GM12878 (cell line): ENCODE data around the gene CEP89. TPM values are rescaled to one million over a fixed set of nuclear protein-coding genes. Genes with fewer than 3 reads are reported as not detected.

Source experiments
- ASH2L ChIP-seq: fragments of 300-600, 200-600 bp; sonication (generic); IDR thresholded peaks from 2 replicates; pipeline ENCODE4 v1.6.1; 2017; ENCODE audit warnings: low read depth, mild to moderate bottlenecking, borderline replicate concordance
- ATF3 ChIP-seq: IDR thresholded peaks from 2 replicates; pipeline ENCODE4 v1.6.1; 2011; ENCODE audit warnings: low read depth, mild to moderate bottlenecking, low read length, moderate library complexity, borderline replicate concordance; ENCODE audit errors: extremely low read depth
- BHLHE40 ChIP-seq, 2 experiments: fragments of 450-650 bp in 1 of 2; IDR thresholded peaks; 2 replicates each; pipeline ENCODE4 v1.6.1; 2011 to 2017; ENCODE audit warnings: low read depth in 2 of 2, borderline replicate concordance in 1 of 2, improper control_type of control experiment in 1 of 2, low read length in 1 of 2, mild to moderate bottlenecking in 1 of 2
- CEBPB ChIP-seq, 2 experiments: fragments of 150-350 bp in 1 of 2; IDR thresholded peaks; 2 replicates each; pipeline ENCODE4 v1.6.1; 2012 to 2014; ENCODE audit warnings: low read depth in 2 of 2, low read length in 2 of 2, borderline replicate concordance in 1 of 2, inconsistent platforms in 1 of 2
- CREM ChIP-seq: IDR thresholded peaks from 2 replicates; pipeline ENCODE4 v1.6.1; 2014; ENCODE audit warnings: antibody characterized with exemption, low read depth
- EP300 ChIP-seq, 2 experiments: fragments of 150-350 bp in 1 of 2; IDR thresholded peaks; 2 replicates each; pipeline ENCODE4 v1.6.1; 2011 to 2012; ENCODE audit warnings: low read depth in 2 of 2, low read length in 2 of 2, borderline replicate concordance in 1 of 2, improper control_type of control experiment in 1 of 2, inconsistent platforms in 1 of 2; ENCODE audit not compliant: control insufficient read depth in 1 of 2
- FOXK2 ChIP-seq: fragments of 450-650 bp; IDR thresholded peaks from 2 replicates; pipeline ENCODE4 v1.6.1; 2017; ENCODE audit warnings: mild to moderate bottlenecking, moderate library complexity
- HDGF ChIP-seq: fragments of 450-650 bp; IDR thresholded peaks from 2 replicates; pipeline ENCODE4 v1.6.1; 2016; ENCODE audit warnings: antibody characterized with exemption
- MAX ChIP-seq: IDR thresholded peaks from 2 replicates; pipeline ENCODE4 v1.6.1; 2012; ENCODE audit warnings: low read depth, low read length, improper control_type of control experiment
- MXI1 ChIP-seq: fragments of 150-350 bp; IDR thresholded peaks from 2 replicates; pipeline ENCODE4 v1.6.1; 2011; ENCODE audit warnings: low read depth, mild to moderate bottlenecking, inconsistent platforms, low read length, improper control_type of control experiment
- RELA ChIP-seq: fragments of 450-650 bp; IDR thresholded peaks from 2 replicates; pipeline ENCODE4 v1.8.0; 2014; ENCODE audit warnings: borderline replicate concordance; ENCODE audit not compliant: partially characterized antibody
- REST ChIP-seq: IDR thresholded peaks from 2 replicates; pipeline ENCODE4 v1.6.1; 2012; ENCODE audit warnings: mild to moderate bottlenecking, low read depth, low read length
- RFX5 ChIP-seq: IDR thresholded peaks from 2 replicates; pipeline ENCODE4 v1.6.1; 2011; ENCODE audit warnings: low read depth, low read length, improper control_type of control experiment
- SIX5 ChIP-seq: IDR thresholded peaks from 2 replicates; pipeline ENCODE4 v1.6.1; 2011; ENCODE audit warnings: mild to moderate bottlenecking, low read depth, low read length, moderate library complexity; ENCODE audit not compliant: severe bottlenecking
- SMAD1 ChIP-seq: fragments of 450-650 bp; IDR thresholded peaks from 2 replicates; pipeline ENCODE4 v1.6.1; 2018; ENCODE audit warnings: mild to moderate bottlenecking, low read depth; ENCODE audit not compliant: partially characterized antibody
- ZBED1 ChIP-seq: IDR thresholded peaks from 2 replicates; pipeline ENCODE4 v1.6.1; 2016; ENCODE audit warnings: borderline replicate concordance
- ZNF274 ChIP-seq: IDR thresholded peaks from one replicate; pipeline ENCODE4 v1.8.0; 2011; ENCODE audit not compliant: insufficient read length, insufficient read depth
- ZNF592 ChIP-seq: fragments of 450-650 bp; IDR thresholded peaks from 2 replicates; pipeline ENCODE4 v1.6.1; 2017; ENCODE audit warnings: mild to moderate bottlenecking, moderate library complexity
- polyA plus RNA-seq, 11 experiments: library from polyadenylated mRNA; depleted of rRNA in 4 of 11; unstranded in 6 of 11; stranded (reverse) in 5 of 11; fragments of >200 nt; fragmentation: Nextera tagmentation in 4 of 11; fragmentation: Illumina TruSeq in 1 of 11; extraction: Ambion mirVana in 4 of 11; extraction: Trizol in 1 of 11; gene quantifications; 1 replicate in 1 of 11; 2 replicates in 10 of 11; pipeline versions ENCODE4 v1.2.1 to v1.2.3, GENCODE V29; 2011 to 2016; ENCODE audit warnings: inconsistent platforms in 2 of 11, missing spikeins in 2 of 11, low read depth in 1 of 11
- total RNA-seq, 4 experiments: library from RNA; depleted of rRNA in 3 of 4; stranded (reverse); fragments of >200 nt in 3 of 4; fragmentation: Illumina TruSeq in 1 of 4; extraction: Trizol in 1 of 4; gene quantifications; 2 replicates each; pipeline versions ENCODE4 v1.2.1 to v1.2.3, GENCODE V29; 2013 to 2021

Gene CEP89
- total and polyA plus RNA-seq, 10 of the 15 experiments (the other 5 are each of a cell fraction or from before 2014, with no cell fraction given) = 6.0 to 19.3 (median 10.2) TPM

GRCh38 chr19:32971715-32972540 is at the start of gene CEP89, which contains the start of gene FAAP24 (continued):
- TF ChIP-seq MAX (no peak), MXI1 (peak; percentile 98), EP300 (IDR thresholded peaks at IDR 0.05; ENCODE audit: borderline replicate concordance in 1 of 2, control insufficient read depth in 1 of 2, low read depth in 2 of 2, low read length in 2 of 2) (no peak), ASH2L (no peak), ZNF274 (no peak), ZBED1 (no peak), BHLHE40 (IDR thresholded peaks at IDR 0.05; ENCODE audit: borderline replicate concordance in 1 of 2, low read depth in 2 of 2, low read length in 1 of 2) (peak; percentile 37 to 70; a peak in 2 of 4 replicates), ATF3 (no peak), REST (no peak), FOXK2 (no peak), SMAD1 (no peak), HDGF (no peak), RELA (peak; percentile 61), RFX5 (peak; percentile 71), CREM (peak; percentile 87), ZNF592 (no peak), CEBPB (IDR thresholded peaks at IDR 0.05; ENCODE audit: borderline replicate concordance in 1 of 2, low read depth in 2 of 2, low read length in 2 of 2) (no peak), SIX5 (peak; percentile 30)
